Keratinocyte (primary cell): Measurements from ENCODE around the gene ARMH3. TPM values are rescaled to one million over a fixed set of nuclear protein-coding genes. Genes with fewer than 3 reads are reported as not detected.

ENCODE experiments used
- DNase-seq: peaks from one replicate; pipeline ENCODE4 v3.0.0-alpha.2; 2011; ENCODE audit warnings: low read depth, missing footprints, low spot score
- FAIRE-seq: peaks from 2 replicates; lab custom pipeline; 2011; peaks lifted over from hg19 to GRCh38; lab: Jason Lieb, UNC
- H2AFZ ChIP-seq: 2 replicates; pipeline ENCODE4 v1.6.0; 2012; ENCODE audit warnings: low read length, control low read depth, inconsistent platforms; ENCODE audit not compliant: control insufficient read depth
- H3K27ac ChIP-seq: 2 replicates; pipeline ENCODE4 v1.5.1; 2011; ENCODE audit warnings: low read length; ENCODE audit not compliant: control insufficient read depth, insufficient read depth
- H3K27me3 ChIP-seq: 3 replicates; pipeline ENCODE4 v1.6.0; 2011; ENCODE audit warnings: low read length; ENCODE audit not compliant: control insufficient read depth, insufficient read depth; ENCODE audit errors: extremely low read depth
- H3K36me3 ChIP-seq, 2 experiments: 2 replicates in 1 of 2; 3 replicates in 1 of 2; pipeline ENCODE4 v1.5.1; 2011; ENCODE audit warnings: low read length in 2 of 2, mild to moderate bottlenecking in 1 of 2; ENCODE audit not compliant: control insufficient read depth in 2 of 2, insufficient read depth in 2 of 2; ENCODE audit errors: extremely low read depth in 1 of 2
- H3K4me1 ChIP-seq: 3 replicates; pipeline ENCODE4 v1.5.1; 2011; ENCODE audit warnings: low read length; ENCODE audit not compliant: control insufficient read depth, insufficient read depth; ENCODE audit errors: extremely low read depth
- H3K4me2 ChIP-seq: 3 replicates; pipeline ENCODE4 v1.6.0; 2011; ENCODE audit warnings: low read depth, low read length; ENCODE audit not compliant: control insufficient read depth, insufficient read depth; ENCODE audit errors: extremely low read depth
- H3K4me3 ChIP-seq, 3 experiments: fragments of 200-600 bp in 1 of 3; sonication (generic) in 1 of 3; 2 replicates in 2 of 3; 3 replicates in 1 of 3; pipeline ENCODE4 v1.5.1; 2011 to 2016; ENCODE audit warnings: low read length in 3 of 3, mild to moderate bottlenecking in 3 of 3, control low read depth in 2 of 3, inconsistent platforms in 1 of 3, low read depth in 1 of 3, mixed read lengths in 1 of 3, mixed run types in 1 of 3, moderate library complexity in 1 of 3; ENCODE audit not compliant: control insufficient read depth in 2 of 3, insufficient read depth in 2 of 3; ENCODE audit errors: extremely low read depth in 1 of 3
- H3K79me2 ChIP-seq: 2 replicates; pipeline ENCODE4 v1.6.0; 2012; ENCODE audit warnings: low read length; ENCODE audit not compliant: control insufficient read depth, insufficient read depth
- H3K9ac ChIP-seq: 3 replicates; pipeline ENCODE4 v1.6.0; 2011; ENCODE audit warnings: low read length; ENCODE audit not compliant: control insufficient read depth, insufficient read depth; ENCODE audit errors: extremely low read depth
- H3K9me1 ChIP-seq: 3 replicates; pipeline ENCODE4 v1.6.0; 2011; ENCODE audit warnings: low read length; ENCODE audit not compliant: control insufficient read depth, insufficient read depth; ENCODE audit errors: extremely low read depth
- H3K9me3 ChIP-seq: 2 replicates; pipeline ENCODE4 v1.5.1; 2012; ENCODE audit warnings: low read depth, low read length; ENCODE audit not compliant: control insufficient read depth
- H4K20me1 ChIP-seq: 3 replicates; pipeline ENCODE4 v1.6.0; 2011; ENCODE audit warnings: low read length; ENCODE audit not compliant: control insufficient read depth, insufficient read depth; ENCODE audit errors: extremely low read depth
- EZH2 ChIP-seq: IDR thresholded peaks from one replicate; pipeline ENCODE4 v1.6.1; 2012; ENCODE audit warnings: inconsistent platforms, mild to moderate bottlenecking, low read length, moderate library complexity
- dilution Hi-C: fragments of 300-500 bp; cut with MboI; formaldehyde crosslinking; loops from one replicate; pipeline ENCODE4 v1.7.0; 2020; ENCODE audit warnings: low sequenced_read_pairs; ENCODE audit not compliant: extremely low pct_ligation_motif_present
- polyA plus RNA-seq, 5 experiments: library from polyadenylated mRNA; depleted of rRNA in 3 of 5; stranded (reverse) in 3 of 5; stranded (forward) in 1 of 5; unstranded in 1 of 5; fragments of >200 nt; gene quantifications; 1 replicate in 1 of 5; 2 replicates in 3 of 5; 3 replicates in 1 of 5; pipeline versions ENCODE4 v1.2.1 to v1.2.3, GENCODE V29; 2011 to 2012; ENCODE audit warnings: missing spikeins in 2 of 5, low read depth in 1 of 5, low replicate concordance in 1 of 5
- TF ChIP-seq, protein P1 (sequence below), 3 experiments: IDR thresholded peaks in 1 of 3; conservative IDR thresholded peaks in 1 of 3; optimal IDR thresholded peaks in 1 of 3; 2 replicates in 2 of 3; 3 replicates in 1 of 3; pipeline versions ENCODE3 to v1.5.1; 2011; ENCODE audit warnings: low read length in 3 of 3, mild to moderate bottlenecking in 3 of 3, moderate library complexity in 2 of 3, control low read depth in 1 of 3, inconsistent platforms in 1 of 3; ENCODE audit not compliant: insufficient read depth in 2 of 3; ENCODE audit errors: extremely low read depth in 1 of 3

ARMH3 gene
- polyA plus RNA-seq, 1 donor (not counting 4 experiments of a cell fraction or from before 2014, with no cell fraction given): 25.3 TPM

DNA sequence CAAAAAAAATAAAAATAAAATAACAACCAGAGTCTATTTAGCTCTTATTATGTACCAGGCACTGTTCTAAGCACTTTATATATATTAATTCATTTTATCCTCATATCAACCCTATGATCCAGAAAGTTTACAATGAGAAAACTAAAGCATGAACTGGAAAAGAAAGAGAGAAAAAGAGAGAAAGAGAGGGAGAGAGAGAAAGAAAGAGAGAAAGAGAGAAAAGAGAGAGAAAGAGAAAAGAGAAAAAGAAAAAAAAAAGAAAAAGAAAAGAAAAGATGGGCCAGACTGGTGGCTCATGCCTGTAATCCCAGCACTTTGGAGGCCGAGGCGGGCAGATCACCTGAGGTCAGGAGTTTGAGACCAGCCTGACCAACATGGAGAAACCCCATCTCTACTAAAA, 9.9 kb downstream of the ARMH3 start:
- Histone ChIP-seq H3K9me1 (no peaks in the 10 kb centered on the region), H3K9me3 (no peaks in the 10 kb centered on the region), H3K4me2 (no peak overlapping the region), H2AFZ (no peak overlapping the region), H4K20me1 (no peaks in the 10 kb centered on the region), H3K4me1 (no peaks in the 10 kb centered on the region), H3K9ac (no peak overlapping the region), H3K79me2 (peaks cover 61% of the 10 kb centered on the region), H3K27ac (no peak overlapping the region), H3K27me3 (no peaks in the 10 kb centered on the region), H3K4me3 (no peak overlapping the region), H3K36me3 (no peaks in the 10 kb centered on the region)
- dilution Hi-C loops: no loop called here
- DNase-seq (no peak), FAIRE-seq (no peak)
- no peak for TF ChIP-seq EZH2
- TF ChIP-seq, protein P1, sequence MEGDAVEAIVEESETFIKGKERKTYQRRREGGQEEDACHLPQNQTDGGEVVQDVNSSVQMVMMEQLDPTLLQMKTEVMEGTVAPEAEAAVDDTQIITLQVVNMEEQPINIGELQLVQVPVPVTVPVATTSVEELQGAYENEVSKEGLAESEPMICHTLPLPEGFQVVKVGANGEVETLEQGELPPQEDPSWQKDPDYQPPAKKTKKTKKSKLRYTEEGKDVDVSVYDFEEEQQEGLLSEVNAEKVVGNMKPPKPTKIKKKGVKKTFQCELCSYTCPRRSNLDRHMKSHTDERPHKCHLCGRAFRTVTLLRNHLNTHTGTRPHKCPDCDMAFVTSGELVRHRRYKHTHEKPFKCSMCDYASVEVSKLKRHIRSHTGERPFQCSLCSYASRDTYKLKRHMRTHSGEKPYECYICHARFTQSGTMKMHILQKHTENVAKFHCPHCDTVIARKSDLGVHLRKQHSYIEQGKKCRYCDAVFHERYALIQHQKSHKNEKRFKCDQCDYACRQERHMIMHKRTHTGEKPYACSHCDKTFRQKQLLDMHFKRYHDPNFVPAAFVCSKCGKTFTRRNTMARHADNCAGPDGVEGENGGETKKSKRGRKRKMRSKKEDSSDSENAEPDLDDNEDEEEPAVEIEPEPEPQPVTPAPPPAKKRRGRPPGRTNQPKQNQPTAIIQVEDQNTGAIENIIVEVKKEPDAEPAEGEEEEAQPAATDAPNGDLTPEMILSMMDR (optimal IDR thresholded peaks at IDR 0.05 in 1 of 3, IDR thresholded peaks at IDR 0.05 in 1 of 3, conservative IDR thresholded peaks at IDR 0.05 in 1 of 3; ENCODE audit: extremely low read depth in 1 of 3, insufficient read depth in 2 of 3, low read length in 3 of 3): no peak

DNA sequence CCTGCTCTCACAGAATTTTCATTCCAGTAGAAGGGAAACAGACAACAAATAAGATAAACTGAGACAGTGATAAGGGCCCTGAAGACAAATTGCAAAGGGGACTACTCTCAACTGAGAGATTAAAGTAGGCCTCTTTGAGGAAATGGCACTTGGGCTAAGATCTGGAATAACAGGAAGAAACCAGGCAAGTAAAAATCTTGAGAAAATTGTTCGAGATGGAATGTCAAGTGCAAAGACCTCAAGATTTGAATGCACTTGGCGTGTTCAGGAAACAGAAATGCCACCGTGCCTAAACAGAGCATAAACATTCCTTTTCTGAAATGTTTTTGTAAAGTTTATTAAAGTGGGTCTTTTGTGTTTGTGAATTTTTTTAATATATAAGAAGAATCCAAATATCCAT, 10.7 kb downstream of the ARMH3 start:
- Histone ChIP-seq H3K27me3 (no peaks in the 10 kb centered on the region), H3K27ac (no peak overlapping the region), H3K79me2 (peaks cover 57% of the 10 kb centered on the region), H4K20me1 (no peaks in the 10 kb centered on the region), H2AFZ (no peak overlapping the region), H3K4me2 (no peak overlapping the region), H3K4me1 (no peaks in the 10 kb centered on the region), H3K9ac (no peak overlapping the region), H3K4me3 (no peak overlapping the region), H3K9me1 (no peaks in the 10 kb centered on the region), H3K9me3 (no peaks in the 10 kb centered on the region), H3K36me3 (no peaks in the 10 kb centered on the region)
- FAIRE-seq (no peak), DNase-seq (no peak)
- dilution Hi-C loops: no loop called here
- no peak for TF ChIP-seq EZH2
- TF ChIP-seq, protein P1 (optimal IDR thresholded peaks at IDR 0.05 in 1 of 3, IDR thresholded peaks at IDR 0.05 in 1 of 3, conservative IDR thresholded peaks at IDR 0.05 in 1 of 3; ENCODE audit: extremely low read depth in 1 of 3, insufficient read depth in 2 of 3, low read length in 3 of 3): no peak
